ENCODE results near the gene SPATS1.

The SPATS1 gene, protein sequence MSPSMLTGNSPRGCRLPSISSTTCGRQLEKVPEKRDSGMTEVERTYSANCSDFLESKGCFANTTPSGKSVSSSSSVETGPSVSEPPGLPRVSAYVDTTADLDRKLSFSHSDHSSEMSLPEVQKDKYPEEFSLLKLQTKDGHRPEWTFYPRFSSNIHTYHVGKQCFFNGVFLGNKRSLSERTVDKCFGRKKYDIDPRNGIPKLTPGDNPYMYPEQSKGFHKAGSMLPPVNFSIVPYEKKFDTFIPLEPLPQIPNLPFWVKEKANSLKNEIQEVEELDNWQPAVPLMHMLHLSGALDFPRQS

DNA sequence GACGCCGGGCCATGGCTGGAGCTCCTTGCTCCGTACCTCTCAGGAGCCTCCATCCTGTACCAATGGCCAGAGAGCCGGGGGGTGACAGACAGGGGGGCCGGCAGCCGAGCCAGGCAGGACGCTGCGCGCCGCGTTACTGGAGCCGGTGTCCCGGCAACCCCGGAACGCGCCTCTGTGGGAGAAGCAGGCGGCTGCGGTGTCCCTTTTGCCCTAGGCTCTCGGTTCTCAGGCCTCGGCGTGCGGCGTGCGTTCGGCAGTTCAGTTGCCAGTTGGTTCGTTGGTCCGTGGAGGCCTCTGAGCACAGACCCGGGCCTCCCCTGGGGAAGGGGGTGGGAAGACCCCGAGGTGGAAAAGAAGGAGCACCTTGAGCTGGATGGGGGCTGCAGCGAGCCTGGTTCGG, at the start of gene SPATS1:
Gene SPATS1 (plus strand): TSS at position 162 of the 400 bp plus-strand sequence. CDS start 446 bp downstream, outside the sequence.
- DNase-seq (ENCODE audit: low spot score) = no peak

DNA sequence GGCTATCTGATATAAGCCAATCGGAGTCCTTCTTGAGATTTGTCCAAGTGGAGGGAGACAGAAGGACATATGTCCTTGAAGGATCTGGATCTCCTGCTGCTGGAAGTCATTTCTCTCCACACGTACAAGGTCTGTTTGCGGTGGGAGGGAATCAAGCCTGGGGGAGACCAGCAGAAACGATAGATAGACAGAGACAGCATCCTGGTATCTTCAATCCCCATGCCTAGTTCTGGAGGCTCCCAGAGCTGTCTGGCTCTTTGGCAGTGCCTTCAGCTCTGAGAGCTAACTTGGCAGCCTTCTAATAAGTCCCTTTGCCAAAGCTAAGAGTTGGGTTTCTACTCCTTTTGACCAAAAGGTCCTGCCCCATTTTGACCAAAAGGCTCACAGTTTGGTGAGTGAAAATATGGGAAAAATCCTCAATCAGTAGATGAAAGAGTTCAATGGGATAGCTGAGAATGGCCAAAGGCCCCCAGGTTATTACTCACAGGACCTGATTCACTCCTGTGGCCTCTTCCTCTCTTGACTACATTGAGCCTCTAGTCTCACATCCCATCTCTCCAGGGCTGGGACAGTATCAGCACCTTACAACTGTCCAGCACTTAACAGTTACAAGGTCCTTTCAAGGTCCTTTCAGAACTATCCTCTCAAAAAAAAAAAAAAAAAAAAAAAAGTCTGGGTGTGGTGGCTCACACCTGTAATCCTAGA, 49.6 kb upstream of the SPATS1 start:
- no peak for DNase-seq (ENCODE audit: low spot score)

DNA sequence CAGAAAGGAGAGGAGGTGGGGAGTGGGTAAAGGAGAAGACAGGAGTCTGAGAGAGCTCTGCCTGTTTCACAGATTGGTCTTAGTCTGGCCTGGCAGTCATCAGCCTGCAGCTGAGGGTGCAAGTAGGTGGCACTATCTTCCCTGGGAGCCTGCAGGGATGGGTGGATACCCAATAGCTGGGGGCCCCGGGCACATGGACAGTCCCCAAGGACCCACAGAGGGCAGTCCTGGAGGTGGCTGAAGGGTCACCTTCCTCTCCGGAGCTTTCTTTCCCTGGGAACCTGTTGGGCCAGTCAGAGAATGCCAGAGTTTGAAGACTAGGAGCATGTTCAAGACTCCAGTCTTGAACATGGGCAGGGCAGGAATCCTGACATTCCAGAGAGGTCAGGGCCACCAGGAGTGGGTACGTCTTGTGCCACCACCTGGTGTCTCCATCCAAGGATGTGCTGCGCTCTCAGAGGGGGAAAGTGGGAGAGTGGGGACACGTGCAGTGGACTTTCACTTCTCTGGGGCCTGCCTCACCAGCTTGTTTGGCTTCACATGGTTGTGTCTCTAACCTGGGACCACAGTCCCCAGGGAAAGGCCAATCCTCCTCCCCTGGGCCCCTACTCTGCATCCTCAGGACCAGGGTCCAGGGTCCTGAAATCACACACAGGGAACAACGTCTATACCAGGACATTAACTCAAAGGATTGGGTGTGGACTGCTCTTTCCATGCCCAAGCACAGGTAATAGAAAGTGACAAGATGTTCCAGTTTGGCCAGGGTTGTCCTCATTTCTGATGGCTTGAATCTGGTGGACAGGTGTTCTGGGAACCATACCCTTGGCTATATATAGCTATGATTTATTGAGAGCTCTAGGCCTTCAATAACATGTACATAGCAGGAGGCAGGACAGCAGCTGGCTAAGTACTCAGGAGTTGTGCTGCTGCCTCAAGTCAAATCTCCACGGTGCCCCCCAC, 47.3 kb upstream of the SPATS1 start:
- no peak for DNase-seq (ENCODE audit: low spot score)

DNA sequence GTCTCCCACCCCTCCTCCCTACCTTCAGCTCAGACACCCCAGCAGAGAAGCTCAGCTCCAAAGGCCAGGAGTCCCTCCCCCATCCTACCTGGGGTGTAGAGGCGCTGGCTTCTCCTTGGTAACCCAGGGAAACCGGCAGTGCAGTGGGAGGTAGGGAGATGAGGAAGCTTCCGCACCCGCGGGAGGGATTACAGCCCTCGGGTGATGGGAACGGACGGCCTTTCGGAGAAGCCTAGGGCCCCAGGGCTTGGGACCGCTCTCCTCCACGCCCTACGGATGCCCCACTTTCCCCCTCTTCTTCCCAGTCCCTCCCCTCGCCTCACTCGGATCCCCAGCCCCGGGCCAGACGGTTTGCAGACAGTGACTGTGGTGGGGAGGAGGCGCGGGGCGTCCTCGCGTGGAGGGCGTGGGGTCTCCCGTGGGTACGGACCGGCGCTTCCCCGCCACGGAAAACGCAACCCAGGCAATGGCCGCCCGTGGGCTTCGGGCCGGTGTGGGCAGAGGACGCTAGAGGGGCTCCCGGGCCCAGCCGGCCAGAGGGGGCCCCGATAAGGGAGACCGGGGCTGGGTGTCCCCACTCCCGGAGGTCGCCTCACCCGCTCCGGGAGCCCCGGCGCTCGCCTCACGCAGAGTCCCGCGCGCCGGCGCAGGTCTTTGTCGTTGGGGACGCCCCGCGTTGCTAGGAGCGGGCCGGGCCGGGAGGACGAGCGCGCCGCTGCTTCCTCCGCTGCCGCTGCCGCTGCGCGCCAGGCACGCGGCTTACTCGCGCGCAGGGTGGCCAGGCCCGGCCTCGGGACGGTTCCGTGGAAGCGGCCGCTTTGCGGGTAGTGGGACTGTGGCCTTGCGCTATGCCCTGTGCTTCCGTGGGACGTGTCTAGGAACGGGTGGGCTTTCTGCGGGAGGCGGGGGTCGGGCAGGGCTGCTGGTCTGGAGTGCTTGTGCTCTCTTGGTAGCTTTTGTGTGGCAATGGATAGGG, 45.1 kb upstream of the SPATS1 start:
- no peak for DNase-seq (ENCODE audit: low spot score)

DNA sequence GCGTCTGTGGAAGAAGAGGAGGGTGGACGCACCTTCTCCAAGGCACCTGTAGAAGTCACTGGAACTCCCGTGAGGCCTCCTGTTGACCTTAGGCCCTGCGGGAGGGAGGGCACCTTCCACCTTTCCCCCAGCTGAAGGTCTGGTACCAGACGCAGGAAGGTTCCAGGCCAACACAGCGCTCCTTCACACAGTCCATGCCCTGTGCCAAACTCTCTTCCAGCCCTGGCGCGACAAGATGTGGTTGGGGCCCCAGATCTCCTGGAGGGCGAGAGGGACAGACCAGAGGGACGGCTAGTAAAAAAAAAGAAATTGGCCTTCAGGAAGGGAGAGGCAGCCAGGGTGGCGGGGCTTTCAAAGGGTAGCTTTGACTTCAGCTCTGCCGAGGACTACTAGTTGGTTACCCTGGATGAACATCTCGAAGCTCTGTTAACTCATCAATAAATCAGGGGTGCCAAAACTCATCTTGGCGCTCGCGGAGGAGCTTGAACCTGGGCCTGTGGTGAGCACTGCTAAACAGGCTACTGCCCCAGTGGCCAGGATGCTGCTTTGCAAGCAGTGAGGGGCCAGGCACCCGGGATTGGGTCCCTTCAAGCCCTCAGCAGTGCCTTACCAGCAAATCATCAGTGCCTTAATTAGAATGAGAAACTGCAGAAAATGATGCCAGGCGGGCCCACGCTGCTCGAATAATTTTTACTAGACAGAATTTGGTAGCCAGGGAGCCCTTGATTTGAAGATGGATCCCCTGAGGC, 44.2 kb upstream of the SPATS1 start:
- no peak for DNase-seq (ENCODE audit: low spot score)

DNA sequence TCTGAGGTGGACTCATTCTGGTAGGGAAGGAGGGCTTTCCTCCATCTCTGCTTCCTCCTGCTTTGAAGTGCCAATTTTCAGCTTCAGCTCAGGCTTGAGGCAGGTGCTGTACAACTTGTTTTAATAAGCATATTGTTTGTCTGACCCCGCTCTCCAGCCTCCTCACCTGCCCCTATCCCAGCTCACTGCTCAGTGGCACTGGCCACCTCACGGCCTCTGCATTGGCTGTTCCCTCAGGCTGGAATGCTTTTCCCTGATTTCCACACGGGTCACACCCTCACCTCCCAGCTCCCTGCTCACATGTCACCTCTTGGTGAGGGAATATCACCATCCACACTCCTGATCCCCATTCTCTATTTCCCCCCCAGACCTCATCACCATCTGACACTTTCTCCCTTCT, 43.6 kb upstream of the SPATS1 start:
- no peak for DNase-seq (ENCODE audit: low spot score)

DNA sequence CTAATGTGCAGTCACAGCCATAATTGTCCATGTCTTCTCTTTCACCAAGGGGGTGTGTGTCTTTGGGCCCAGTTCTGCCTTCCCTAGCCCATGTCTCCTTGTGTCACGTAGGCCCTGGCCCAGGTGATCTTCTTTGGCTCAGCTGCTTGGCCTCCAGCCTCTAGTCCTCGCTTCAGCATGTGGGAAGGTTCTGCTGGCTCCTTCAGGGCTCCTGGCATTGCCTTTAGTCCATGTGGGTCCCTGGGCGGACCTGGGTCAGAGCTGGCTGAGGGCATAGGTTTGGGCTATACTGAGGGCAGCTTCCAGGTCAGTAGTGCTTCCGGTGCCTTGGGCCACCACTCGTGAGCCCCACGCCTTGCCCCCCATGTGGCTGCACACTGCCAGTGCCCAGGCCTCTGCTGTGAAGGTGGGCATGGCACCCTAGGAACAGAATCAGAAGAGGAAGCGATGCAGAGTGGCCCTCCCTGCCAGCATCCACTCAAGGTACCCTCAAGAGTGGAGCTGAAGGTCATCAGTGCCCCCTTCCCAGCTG, 42.1 kb upstream of the SPATS1 start:
- peak; percentile 54 for DNase-seq (ENCODE audit: low spot score)

DNA sequence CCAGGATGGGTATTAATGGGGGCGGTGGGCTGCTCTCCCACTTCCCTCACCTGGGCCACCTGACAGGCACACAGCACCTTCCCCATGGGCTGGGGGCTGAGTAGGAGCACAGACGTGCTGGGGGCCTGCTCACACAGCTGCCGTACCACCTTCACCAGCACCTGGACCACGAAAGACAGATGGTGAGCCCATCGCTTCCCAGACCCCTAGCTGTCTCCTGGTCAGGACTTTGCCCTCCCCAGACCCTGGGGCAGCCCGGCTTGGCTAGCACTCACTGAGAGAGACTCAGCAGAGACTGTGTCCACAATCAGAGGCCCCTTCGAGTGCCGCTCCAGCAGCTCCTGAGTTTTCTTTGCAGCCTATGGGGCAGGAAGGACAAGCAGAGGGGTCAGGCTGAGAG, 41.3 kb upstream of the SPATS1 start:
- peak; percentile 56 for DNase-seq (ENCODE audit: low spot score)

DNA sequence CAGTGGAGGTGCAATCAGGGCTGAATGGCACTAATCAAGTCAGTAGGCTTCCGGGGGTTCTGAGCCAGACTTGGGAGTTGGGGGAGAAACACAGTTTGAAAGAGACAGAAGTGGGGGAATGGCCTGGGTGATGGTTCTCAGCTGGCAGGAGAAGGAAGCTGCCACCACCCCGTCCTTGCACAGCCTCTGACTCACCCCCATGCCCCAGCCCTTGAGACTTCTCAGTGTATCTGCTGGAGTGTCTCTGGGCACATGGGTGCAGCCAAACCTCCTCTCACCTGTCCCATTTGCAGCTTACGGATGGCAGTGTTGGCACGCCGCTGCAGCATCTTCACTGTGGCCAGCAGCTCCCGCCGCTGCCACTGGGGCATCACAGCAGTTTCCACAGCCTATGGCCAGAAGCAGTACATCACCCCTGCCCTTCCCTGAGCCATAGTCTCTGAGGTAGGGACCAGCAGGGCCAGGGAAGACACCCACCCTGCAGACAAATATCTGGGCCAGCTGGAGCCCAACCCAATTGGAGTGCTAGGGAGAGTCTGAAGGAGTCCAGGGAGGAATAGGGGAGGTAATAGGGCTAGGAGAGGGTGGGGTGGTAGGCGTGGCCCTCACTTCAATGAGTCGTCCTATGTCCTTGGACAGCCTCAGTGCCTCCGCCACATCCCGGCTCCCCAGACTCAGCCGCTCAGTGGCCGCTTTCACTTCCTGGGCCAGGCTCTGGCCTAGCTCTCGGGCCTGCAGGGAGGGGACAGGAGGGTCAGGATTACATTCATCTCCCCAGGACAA, 40.5 kb upstream of the SPATS1 start:
- DNase-seq (ENCODE audit: low spot score) = peak; percentile 62

DNA sequence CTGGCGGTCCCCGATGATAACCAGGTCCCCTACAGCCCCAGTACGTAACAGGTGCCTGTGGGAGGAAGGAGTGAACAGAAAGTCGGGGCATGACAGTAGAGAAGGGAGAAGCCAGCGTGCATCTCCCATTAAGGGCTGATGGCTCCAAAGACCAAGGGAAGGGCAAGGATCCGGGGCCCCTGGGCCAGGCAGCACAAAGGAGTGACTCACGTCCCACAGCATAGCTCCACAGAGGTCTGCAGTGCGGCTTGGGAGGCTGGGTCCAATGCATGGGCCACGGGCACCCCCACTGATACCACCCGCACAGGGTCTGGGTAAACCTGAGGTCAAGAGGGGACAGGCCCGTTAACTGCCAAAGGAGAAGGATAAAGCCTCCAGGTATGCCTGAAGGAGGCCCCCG, 39.6 kb upstream of the SPATS1 start:
- no peak for DNase-seq (ENCODE audit: low spot score)

DNA sequence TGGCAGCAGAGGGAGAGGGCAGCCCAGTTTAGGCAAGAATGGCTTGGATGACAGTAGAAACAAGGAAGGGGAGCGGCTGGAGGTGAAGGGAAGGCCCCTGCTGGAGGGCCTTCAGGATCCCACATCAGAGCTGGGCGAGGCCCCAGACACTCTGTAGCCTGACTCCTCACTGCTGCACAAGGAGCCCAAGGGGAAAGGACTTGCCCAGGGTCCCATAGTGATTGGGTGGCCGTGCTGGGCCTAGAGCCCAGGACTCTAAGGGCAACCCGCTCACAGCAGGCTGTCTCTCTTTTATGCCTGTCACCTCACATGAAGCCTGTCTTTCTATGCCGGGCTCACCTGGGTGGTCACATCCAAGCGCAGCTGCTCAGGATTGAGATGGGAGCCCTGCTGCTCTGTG, 38.6 kb upstream of the SPATS1 start:
- DNase-seq (ENCODE audit: low spot score) = peak; percentile 63

DNA sequence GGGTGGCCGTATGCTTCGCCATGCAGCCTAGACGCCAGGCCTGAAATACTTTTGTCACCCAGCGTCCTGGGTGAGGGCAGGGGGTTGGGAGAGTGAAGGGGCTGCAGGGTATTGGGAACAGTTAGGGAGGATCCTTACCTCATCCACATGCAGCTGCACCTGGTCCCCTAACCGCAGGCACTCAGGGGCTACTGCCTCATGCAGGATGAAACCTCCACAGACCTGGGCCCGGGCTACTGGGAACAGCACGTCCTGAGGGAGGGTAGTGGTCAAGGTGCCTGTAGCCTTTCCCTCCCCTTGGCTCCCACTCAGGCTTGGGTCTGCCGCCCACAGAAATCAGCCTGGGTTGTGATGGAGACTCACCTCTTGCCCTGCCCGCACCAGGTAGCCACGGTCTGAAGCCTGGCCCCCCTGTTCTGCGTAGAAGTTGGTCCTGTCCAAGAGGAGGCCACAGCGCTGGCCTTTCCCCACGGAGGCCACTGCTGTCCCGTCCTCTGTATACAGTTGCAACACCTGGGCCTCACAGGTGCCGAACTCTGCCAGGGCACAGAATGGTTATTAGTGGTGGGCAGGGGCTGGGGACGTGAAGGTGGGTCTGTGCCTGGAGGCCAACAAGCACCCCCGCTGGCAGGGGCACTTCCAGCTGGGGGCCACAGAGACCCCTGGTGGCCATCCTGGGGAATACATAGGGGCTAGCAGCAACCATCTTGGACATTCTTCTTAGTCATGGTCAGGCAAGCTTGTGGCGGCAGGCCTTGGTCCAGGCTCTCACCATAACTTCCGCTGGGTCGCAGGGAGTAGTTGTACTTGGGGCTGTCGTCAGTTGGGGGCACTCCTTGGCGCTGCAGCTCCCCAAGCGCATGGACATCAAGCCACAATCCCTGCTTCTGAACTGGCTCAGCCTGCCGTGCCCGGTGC, 37.9 kb upstream of the SPATS1 start:
- no peak for DNase-seq (ENCODE audit: low spot score)

DNA sequence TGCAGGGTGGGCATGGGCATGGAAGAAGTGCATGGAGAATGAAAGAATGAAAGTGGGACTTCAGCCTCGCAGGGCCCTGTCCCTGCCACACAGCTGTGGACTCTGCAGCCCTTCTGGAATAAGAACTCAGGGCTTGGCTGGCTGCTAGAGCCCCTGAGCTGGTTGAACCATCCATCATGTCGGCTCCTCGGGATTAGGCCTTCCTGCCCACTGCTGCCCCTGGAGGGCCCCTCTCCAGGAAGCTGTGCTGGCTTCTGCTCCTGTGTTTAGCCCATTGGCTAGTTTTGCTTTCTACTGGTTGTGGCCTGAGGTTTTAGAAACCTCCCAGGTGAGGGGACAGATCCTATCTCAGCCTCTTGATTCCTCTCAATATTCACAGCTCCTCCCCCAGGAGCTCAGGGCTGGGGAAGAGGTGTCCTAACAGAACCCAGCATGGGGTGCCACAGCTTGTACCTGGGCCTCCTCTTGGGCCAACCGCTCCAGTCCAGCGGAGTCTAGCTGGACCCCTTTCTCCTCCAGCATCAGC, 37.2 kb upstream of the SPATS1 start:
- no peak for DNase-seq (ENCODE audit: low spot score)

DNA sequence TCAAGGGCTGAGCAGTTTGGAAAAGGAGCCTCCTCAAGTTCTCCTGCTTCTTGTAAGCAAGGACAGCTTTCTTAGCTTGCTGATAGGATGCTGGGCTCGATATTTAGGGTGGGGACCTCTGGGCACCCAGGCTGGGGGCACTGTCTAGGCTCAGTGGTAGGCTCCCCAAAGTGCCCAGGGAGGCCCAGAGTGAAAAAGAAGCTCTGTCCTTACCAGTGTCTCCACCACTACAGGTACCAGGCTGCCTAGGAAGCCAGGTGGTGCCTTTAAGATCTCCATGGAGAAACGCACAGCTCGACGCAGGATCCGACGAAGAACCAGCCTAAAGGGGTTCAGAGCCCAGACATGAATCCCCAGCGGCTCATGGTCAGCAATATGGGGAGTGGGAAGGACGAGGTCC, 35.7 kb upstream of the SPATS1 start:
- DNase-seq (ENCODE audit: low spot score) = no peak

DNA sequence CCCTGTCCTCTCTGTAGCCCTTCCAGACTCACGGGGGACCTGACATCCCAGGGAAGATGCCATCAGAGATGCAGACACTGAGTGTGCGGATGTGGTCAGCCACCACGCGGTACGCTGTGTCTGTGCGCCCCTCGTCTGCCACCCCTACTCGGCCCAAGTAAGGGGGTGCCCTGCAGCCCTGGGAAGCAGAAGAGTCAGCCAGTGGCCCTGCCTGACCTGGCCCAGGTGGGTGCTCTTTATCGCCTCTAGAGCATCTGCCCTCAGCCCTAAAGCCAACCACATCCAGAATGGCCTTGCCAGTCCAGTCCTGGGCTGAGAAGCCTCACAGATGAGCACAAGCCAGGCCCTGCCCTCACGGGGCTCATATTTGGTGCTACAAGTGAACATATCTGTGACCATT, 35.2 kb upstream of the SPATS1 start:
- no peak for DNase-seq (ENCODE audit: low spot score)

DNA sequence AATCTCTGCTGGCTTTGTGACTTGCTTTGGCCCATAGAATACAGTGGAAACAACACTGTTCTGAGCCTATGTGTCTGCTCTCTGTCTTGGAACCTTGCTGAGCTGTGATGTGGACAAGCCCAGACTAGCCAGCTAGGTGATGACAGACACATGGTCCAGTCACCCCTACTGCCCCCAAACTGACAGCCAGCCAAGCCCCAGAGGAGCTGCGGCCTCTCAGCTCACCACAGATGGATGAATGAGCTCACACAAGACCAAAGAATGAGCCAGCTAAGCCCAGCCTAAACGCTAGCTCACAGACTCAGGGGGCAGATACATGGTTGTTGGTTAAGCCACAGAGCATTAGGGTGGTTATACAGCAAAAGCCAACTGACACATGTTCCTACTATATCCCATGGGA, 33.4 kb upstream of the SPATS1 start:
- no peak for DNase-seq (ENCODE audit: low spot score)

DNA sequence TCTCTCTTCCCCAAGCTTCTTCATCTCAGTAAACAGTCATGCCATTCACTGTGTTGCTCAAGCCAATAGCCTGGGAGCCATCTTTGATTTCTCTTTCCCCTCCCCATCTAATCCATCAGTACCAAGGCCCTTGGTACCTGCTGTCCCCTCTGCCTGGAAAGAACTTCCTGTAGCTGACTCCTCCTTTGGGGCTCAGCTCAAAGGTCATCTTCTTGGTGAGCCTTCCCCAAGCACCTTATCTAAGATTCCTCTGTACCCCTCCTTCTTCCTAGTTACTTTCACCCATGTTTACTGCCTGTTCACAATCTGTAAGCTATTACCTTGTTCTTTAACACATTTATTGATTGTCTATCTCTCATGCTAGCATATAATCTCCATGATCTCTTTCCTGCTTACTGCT, 32.8 kb upstream of the SPATS1 start:
- no peak for DNase-seq (ENCODE audit: low spot score)

DNA sequence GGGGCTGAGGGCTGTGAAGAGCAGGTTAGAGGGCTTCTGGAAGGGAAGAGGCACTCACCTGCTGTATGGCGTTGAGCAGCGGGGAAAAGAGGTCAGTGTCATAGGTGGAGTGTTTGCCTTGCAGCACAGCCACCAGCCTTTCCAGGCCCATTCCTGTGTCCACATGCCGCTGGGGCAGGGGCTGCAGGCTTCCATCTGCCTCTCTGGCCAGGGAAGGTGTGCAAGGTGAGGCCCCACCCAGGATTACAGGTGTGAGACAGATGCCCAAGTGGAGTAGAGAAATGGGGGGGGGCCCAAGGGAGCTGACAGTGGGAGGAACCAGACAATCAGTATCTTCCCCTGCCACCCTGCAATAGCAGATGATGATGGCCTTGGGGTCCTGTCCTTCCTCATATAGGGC, 32.2 kb upstream of the SPATS1 start:
- no peak for DNase-seq (ENCODE audit: low spot score)

Measured in left forelimb (tissue), 1 donor.